RWPE2 (cell line): Measurements from ENCODE around the gene TCF7L2.

Source experiments
- ATAC-seq: fragments of 200-7000 bp; cut with Tn5 transposase; 3 replicates; pipeline ENCODE4 v1.9.1; 2021; ENCODE audit warnings: low read depth
- DNase-seq: peaks from one replicate; pipeline ENCODE4 v3.0.0-alpha.2; 2020; ENCODE audit warnings: low spot score
- H3K27ac ChIP-seq: fragments of 450-650 bp; 2 replicates; pipeline ENCODE4 v1.5.1; 2017; ENCODE audit warnings: mild to moderate bottlenecking; ENCODE audit not compliant: poor library complexity, severe bottlenecking
- H3K27me3 ChIP-seq: fragments of 250-450 bp; sonication (Bioruptor Pico); 2 replicates; pipeline ENCODE4 v1.5.1; 2021; ENCODE audit warnings: mild to moderate bottlenecking, moderate library complexity; ENCODE audit not compliant: insufficient read depth, poor library complexity, severe bottlenecking
- H3K36me3 ChIP-seq: fragments of 250-450 bp; sonication (Bioruptor Pico); 2 replicates; pipeline ENCODE4 v1.5.1; 2020; ENCODE audit warnings: low read depth, mild to moderate bottlenecking, moderate library complexity
- H3K4me1 ChIP-seq: fragments of 250-450 bp; sonication (Bioruptor Pico); 2 replicates; pipeline ENCODE4 v1.5.1; 2021; ENCODE audit warnings: mild to moderate bottlenecking, moderate library complexity; ENCODE audit not compliant: insufficient read depth, poor library complexity, severe bottlenecking
- H3K4me3 ChIP-seq: fragments of 250-450 bp; sonication (Bioruptor Pico); 2 replicates; pipeline ENCODE4 v1.5.1; 2021; ENCODE audit warnings: mild to moderate bottlenecking, moderate library complexity; ENCODE audit not compliant: severe bottlenecking
- H3K9me3 ChIP-seq: fragments of 250-450 bp; sonication (Bioruptor Pico); 2 replicates; pipeline ENCODE4 v1.5.1; 2021; ENCODE audit warnings: mild to moderate bottlenecking, moderate library complexity; ENCODE audit not compliant: severe bottlenecking
- TF ChIP-seq, protein P1 (sequence below): fragments of 450-650 bp; IDR thresholded peaks from one replicate; pipeline ENCODE4 v1.5.1; 2017; ENCODE audit warnings: mild to moderate bottlenecking, moderate library complexity; ENCODE audit not compliant: poor library complexity, severe bottlenecking

TCF7L2 gene

GRCh38 chr10:112949875-112950507 is at the start of gene TCF7L2:
Gene TCF7L2 (plus strand): TSS chr10:112950247. CDS start chr10:112950757, 510 bp downstream.
- peak; percentile 80 for ATAC-seq
- Histone ChIP-seq H3K4me1 (peaks cover 14% of the 10 kb centered on the region), H3K36me3 (peaks cover 15% of the 10 kb centered on the region), H3K9me3 (no peaks in the 10 kb centered on the region), H3K27me3 (no peaks in the 10 kb centered on the region), H3K4me3 (peak within 1 kb of the TSS; percentile 55), H3K27ac (peak within 1 kb of the TSS; percentile 97)
- TF ChIP-seq, protein P1, sequence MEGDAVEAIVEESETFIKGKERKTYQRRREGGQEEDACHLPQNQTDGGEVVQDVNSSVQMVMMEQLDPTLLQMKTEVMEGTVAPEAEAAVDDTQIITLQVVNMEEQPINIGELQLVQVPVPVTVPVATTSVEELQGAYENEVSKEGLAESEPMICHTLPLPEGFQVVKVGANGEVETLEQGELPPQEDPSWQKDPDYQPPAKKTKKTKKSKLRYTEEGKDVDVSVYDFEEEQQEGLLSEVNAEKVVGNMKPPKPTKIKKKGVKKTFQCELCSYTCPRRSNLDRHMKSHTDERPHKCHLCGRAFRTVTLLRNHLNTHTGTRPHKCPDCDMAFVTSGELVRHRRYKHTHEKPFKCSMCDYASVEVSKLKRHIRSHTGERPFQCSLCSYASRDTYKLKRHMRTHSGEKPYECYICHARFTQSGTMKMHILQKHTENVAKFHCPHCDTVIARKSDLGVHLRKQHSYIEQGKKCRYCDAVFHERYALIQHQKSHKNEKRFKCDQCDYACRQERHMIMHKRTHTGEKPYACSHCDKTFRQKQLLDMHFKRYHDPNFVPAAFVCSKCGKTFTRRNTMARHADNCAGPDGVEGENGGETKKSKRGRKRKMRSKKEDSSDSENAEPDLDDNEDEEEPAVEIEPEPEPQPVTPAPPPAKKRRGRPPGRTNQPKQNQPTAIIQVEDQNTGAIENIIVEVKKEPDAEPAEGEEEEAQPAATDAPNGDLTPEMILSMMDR: no peak
- peak; percentile 94 for DNase-seq

GRCh38 chr10:112902730-112903129 is 47.3 kb upstream of the TCF7L2 start:
- TF ChIP-seq, protein P1: no peak
- H3K9me3 ChIP-seq: no peaks in the 10 kb centered on the region
- H3K27ac ChIP-seq: no peak overlapping the region
- no peak overlapping the region for H3K4me3 ChIP-seq
- no peaks in the 10 kb centered on the region for H3K27me3 ChIP-seq
- ATAC-seq (no peak), DNase-seq (no peak)
- H3K36me3 ChIP-seq: no peaks in the 10 kb centered on the region
- H3K4me1 ChIP-seq: peaks cover 6% of the 10 kb centered on the region

GRCh38 chr10:112904000-112904399 is 46.0 kb upstream of the TCF7L2 start:
- Histone ChIP-seq H3K27ac (peak overlapping the region; percentile 41), H3K4me1 (peaks cover 6% of the 10 kb centered on the region), H3K9me3 (no peaks in the 10 kb centered on the region), H3K36me3 (no peaks in the 10 kb centered on the region), H3K4me3 (no peak overlapping the region), H3K27me3 (no peaks in the 10 kb centered on the region)
- TF ChIP-seq, protein P1: no peak
- DNase-seq: no peak
- ATAC-seq: peak; percentile 79

DNA sequence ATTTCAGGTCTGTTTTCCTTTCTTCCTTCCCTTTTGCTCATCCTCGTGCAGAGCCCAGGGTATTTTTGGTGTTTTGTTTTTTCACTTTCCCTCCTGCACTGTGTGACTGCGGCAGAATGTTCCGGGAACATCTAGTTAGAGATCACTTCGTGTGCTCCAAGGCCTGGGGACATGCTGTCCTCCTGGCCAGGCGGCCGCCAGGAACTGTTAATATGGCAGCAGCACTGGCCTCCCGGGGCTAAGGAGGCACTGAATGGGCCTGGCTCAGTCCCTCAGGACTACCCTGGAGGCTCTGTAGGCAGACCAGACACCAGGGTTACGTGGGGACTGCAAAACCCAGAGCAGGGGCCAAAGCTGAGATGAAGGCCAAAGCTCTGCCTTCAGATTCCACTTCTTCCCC is 43.1 kb upstream of the TCF7L2 start:
- no peaks in the 10 kb centered on the region for H3K27me3 ChIP-seq
- no peak overlapping the region for H3K4me3 ChIP-seq
- peaks cover 6% of the 10 kb centered on the region for H3K4me1 ChIP-seq
- H3K36me3 ChIP-seq: no peaks in the 10 kb centered on the region
- TF ChIP-seq, protein P1: no peak
- ATAC-seq: no peak
- H3K27ac ChIP-seq: no peak overlapping the region
- no peak for DNase-seq
- no peaks in the 10 kb centered on the region for H3K9me3 ChIP-seq

DNA sequence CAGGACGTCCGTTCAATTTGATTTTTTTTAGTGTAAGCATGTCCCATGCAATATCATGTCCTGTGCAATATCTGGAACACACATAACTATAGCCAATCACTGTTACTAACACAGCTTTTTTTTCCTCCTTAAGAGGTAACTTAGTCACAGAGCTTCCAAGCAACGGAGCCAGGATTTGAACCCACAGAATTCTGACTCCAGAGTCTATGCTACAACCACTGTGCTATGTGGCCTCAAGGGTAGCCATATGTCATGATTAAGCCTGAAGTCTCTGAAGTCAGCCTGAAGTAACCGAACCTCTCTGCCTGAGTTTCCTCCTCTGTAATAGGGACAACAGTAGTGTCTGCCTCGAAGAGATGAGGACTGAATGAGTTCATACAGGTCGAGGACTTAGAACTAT is 42.2 kb upstream of the TCF7L2 start:
- H3K4me1 ChIP-seq: peaks cover 6% of the 10 kb centered on the region
- no peaks in the 10 kb centered on the region for H3K9me3 ChIP-seq
- DNase-seq (no peak), ATAC-seq (no peak)
- TF ChIP-seq, protein P1: no peak
- H3K27me3 ChIP-seq: no peaks in the 10 kb centered on the region
- H3K36me3 ChIP-seq: no peaks in the 10 kb centered on the region
- H3K27ac ChIP-seq: no peak overlapping the region
- no peak overlapping the region for H3K4me3 ChIP-seq
